Measurements from ENCODE around the gene DNAH17.

DNAH17 gene

GRCh38 chr17:78390241-78391050 is 186.8 kb downstream of the DNAH17 start:
- DNase-seq (ENCODE audit: low spot score): no peak

- DNase-seq (ENCODE audit: low spot score): no peak
These were observed 188.9 kb downstream of the DNAH17 start for GRCh38 chr17:78387977-78388941.

DNA sequence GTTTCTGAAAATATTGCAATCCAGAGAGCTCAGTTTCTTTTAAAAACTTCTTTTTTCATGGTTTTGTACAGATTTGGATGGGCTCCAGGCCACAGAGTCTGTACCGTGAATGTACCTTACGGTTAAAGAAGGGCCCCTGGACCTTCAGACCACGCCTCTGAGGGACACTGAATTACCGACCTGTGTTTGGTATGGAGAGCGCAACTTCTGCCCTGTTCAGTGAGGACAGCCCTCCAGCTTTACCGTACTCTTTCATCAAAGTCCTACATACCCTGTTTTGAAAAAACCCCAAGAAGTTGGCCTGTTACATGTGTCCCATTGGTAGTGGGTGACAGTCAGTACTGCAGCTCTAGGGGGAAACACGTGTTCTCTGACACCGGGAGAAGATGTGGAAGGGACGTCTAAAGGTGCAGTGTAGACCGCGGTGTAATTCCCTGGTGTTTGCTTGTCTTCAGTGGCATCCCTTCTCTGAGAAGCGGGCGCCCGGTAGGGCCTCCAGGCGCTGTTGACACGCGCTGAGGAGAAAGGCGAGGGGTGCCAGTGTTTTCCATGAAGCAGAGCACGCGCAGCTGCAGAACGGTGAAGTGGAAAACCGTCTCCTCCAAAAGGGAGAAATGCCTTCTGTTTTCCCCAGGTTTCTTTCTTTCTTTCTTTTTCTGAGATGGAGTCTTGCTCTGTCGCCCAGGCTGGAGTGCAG is 192.6 kb downstream of the DNAH17 start:
- DNase-seq (ENCODE audit: low spot score): no peak

- DNase-seq (ENCODE audit: low spot score): no peak
These were observed 193.3 kb downstream of the DNAH17 start for GRCh38 chr17:78383725-78384471.

DNA sequence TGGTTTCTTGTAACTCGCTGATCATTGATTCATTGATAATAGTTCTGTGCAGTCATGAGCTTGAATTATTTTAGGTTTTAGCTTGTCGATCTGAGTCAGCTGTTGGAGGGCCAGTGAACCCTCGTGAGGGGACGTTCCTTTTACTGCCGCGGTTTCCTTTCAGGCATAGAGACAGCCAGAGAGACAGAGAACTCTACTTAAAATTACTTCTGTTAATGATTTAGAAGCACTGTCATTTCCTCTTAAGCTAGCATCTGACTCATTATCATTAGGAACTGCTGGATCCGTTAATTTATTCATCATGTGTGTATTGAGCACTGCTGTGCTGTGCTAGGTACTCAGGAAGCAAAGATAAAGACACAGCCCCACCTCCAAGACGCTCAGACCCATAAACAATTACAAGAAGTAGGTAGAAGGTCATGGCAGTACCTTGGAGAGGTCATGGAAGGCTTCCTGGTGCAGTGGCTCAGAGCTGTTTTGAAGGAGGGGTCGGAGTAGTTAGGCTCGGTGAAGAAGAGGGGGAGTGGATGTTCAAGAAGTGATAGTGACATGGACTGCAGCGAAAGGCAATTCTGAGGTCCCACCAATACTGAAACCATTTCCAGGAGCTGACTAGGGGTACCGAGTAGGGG is 195.5 kb downstream of the DNAH17 start:
- DNase-seq (ENCODE audit: low spot score): no peak

DNA sequence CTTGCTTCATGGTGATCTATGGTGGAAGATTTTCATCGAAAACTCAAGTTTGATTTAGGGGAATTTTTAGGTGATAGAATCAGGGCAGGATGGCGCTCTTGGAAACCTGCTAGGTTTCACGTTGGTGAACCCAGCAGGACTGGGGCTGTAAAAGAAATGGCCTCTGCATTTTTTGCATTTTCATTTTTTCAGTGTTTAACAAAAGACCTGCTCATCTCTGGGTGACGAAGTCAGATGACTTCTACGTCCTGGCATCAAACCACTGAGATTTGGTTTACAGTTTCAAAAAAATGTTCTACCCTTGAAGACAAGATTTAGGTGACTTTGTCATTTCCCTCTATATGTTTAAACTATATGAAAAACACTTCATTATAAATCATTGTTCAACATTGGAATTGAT is 196.8 kb downstream of the DNAH17 start:
- DNase-seq (ENCODE audit: low spot score): no peak

- DNase-seq (ENCODE audit: low spot score): no peak
These were observed 198.1 kb downstream of the DNAH17 start for GRCh38 chr17:78379131-78379491.

DNA sequence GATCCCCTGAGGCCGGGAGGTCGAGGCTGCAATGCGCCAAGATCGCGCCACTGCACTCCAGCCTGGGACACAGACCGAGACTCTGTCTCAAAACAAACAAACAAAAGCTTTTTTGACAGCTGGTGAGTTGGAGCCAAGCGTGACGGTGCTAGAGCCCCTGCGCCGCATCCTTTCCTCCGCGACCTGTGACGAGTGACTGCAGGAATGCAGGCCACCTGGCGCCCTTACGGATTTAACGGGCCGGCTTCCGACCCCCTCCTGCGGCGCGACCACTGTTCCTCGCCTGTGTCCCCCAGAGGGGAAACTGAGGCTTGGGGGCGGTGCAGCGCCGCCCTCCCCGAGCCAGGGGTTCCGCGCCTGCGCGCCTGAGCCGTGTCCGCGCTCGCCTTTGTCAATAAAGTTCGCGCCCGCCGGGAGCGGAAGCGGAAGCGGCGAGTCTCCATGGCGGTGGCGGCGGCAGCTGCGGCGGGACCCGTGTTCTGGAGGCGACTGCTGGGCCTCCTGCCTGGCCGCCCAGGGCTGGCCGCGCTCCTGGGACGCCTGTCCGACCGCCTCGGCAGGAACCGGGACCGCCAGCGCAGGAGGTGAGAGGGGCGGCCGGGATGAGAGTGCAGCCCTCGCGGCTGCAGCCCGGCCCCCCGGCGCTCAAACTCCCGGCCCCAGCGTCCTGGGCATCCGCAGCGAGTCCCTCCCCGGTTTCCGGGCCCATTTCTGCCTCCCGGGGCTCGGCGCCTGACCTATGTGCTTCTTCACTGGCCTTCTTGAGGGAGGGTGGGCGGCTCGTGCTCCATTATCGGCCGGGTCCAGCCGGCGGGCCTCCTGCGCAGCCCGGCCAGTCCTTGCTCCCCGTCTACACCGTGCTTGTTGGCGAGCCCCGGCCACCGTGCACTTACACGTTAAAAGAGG is 198.7 kb downstream of the DNAH17 start, which contains the start of gene PGS1:
Gene PGS1 (plus strand): TSS at position 425 of the 906 bp plus-strand sequence. CDS start 17 bp downstream, at position 442.
- DNase-seq (ENCODE audit: low spot score): peak; percentile 72

DNA sequence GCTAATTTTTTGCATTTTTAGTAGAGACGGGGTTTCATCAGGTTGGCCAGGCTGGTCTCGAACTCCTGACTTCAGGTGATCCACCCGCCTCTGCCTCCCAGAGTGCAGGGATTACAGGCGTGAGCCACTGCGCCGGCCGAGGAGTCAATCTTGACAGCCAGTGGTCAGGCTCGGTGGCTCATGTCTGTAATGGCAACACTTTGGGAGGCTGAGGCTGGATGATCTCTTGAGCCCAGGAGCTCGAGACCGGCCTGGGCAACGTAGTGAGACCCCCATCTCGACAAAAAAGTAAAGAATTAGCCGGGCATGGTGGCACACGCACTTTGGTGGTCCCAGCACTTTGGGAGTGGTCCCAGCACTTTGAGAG is 199.4 kb downstream of the DNAH17 start:
- no peak for DNase-seq (ENCODE audit: low spot score)

GRCh38 chr17:78376161-78376560 is 201.0 kb downstream of the DNAH17 start:
- no peak for DNase-seq (ENCODE audit: low spot score)

DNA sequence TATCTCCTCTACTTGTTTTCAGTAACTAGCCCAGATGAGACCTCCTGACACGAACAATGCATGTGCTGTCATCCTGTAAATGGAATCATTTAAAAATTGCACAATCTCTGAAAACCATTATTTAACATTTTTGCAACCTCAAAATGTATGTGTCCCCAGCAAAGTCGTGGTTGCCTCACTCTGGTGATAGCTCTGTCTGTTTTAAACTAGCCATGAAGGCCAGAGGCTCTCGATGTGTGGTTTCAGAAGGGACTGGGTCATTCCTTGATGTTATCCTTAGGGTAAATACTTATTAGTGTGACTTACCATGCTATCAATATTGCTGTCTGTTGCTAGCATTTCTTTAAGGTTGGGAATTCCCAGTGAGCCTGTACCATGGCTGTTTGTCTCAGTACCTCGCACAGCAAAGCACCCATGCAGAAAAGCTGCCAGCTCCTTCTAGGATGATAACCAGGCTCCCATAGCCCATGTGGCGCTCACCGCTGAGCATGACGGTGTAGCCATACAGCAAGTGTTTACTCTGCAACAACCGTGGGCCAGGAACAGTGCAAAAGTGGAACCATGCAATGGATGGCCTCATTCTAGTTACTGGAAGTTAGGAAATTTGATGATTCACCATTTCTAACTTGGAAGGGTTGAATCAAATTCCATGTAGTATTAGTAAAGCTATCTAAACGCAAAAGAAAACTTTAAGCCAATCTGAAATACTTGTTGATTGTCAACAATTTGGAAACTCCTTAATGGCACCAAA is 201.6 kb downstream of the DNAH17 start:
- no peak for DNase-seq (ENCODE audit: low spot score)

DNA sequence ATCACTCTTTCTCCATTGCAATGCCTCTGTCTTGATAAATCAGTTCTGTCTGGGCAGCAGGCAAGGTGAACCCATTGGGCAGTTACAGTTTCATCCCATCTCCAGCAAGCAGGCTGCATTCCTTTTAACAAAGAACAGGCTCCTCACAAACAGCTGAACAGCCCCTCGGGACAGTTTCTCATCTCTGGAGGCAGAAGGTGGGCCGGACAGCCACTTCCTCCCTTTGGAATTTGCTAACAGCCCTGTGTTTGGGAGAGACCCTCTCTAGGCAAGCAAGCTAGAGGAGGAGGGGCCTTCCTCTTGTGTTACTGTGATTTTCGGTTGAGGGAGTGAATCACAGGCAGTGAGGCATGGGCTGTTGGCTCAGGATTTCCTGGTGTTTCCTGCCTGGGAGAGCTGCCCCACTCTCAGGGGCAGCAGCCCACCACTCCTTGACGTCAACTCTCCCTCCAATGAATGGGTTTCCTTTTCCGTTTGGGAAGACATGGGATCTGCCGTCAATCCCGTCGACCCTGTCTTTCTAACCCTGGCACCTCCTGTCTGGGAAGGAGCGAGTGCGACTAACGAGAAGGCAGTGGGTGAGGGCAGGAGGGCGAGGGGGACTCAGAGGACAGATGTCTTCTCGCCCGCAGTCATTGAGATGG is 202.4 kb downstream of the DNAH17 start:
- no peak for DNase-seq (ENCODE audit: low spot score)

- no peak for DNase-seq (ENCODE audit: low spot score)
These were observed 203.0 kb downstream of the DNAH17 start for GRCh38 chr17:78374189-78374588.

Measured in COLO829 (cell line).